ENCODE results near the gene AEBP2. TPM values are rescaled to one million over a fixed set of nuclear protein-coding genes. Genes with fewer than 3 reads are reported as not detected.
"Not testable (repeated sequence)": the region's sequence is repeated elsewhere in the genome, so short reads cannot be mapped to it uniquely, and the experiment has no call there.

Gene AEBP2
- polyA plus RNA-seq, 3 donors: 59.1 to 67.9 (median 64.1) TPM

- DNase-seq (ENCODE audit: low read depth in 3 of 3, low spot score in 2 of 3): no peak
Measured at GRCh38 chr12:19546611-19547162, 107.4 kb downstream of the AEBP2 start.

GRCh38 chr12:19547271-19547671, 108.0 kb downstream of the AEBP2 start:
- DNase-seq (ENCODE audit: low read depth in 3 of 3, low spot score in 2 of 3): peak; percentile 64 to 82 (median 66)

DNA sequence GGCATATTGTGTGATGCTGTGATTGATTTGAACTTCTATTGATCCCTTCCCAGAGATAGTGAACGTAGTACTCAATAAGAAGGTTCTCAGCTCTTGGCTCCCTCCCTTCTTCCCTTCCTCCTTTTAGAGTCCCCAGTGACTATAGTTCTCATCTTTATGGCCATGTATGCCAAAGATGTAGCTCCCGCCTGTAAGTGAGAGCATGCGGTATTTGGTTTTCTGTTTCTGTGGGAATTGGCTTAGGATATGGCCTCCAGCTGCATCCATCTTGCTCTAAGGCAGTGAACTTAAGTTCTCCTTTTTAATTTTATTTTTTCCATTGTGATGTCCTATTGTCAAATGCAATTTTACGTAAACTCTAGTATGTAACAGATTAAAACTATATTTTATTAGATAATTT, 109.5 kb downstream of the AEBP2 start:
- no peak for DNase-seq (ENCODE audit: low read depth in 3 of 3, low spot score in 2 of 3)

GRCh38 chr12:19550626-19551025, 111.3 kb downstream of the AEBP2 start:
- no peak for DNase-seq (ENCODE audit: low read depth in 3 of 3, low spot score in 2 of 3)

DNA sequence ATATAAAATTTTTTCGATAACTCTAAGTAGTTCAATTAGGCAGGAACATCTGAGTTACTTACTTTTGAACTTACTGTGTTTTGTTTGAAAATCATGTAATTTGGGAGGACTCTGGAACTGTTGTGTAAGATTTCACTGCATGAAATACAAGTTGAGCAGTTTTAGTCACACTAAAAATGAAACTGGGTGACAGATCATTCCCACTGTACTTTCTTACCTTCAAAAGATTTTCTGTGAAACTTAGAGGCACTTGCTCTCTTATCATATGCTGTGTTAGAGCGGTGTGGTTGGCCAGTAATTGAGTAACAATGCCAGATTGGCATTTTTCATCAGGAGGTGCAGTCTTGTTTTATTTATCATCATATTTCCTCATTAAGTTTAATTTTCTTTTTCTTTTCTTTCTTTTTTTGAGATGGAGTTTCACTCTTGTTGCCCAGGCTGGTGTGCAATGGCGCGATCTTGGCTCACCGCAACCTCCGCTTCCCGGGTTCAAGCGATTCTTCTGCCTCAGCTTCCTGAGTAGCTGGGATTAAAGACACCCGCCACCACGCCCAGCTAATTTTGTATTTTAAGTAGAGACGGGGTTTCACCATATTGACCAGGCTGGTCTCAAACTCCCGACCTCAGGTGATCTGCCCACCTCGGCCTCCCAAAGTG, 113.3 kb downstream of the AEBP2 start:
- DNase-seq (ENCODE audit: low read depth in 3 of 3, low spot score in 2 of 3): not testable (repeated sequence)

- no peak for DNase-seq (ENCODE audit: low read depth in 3 of 3, low spot score in 2 of 3)
Measured at GRCh38 chr12:19553175-19553574, 113.9 kb downstream of the AEBP2 start.

DNA sequence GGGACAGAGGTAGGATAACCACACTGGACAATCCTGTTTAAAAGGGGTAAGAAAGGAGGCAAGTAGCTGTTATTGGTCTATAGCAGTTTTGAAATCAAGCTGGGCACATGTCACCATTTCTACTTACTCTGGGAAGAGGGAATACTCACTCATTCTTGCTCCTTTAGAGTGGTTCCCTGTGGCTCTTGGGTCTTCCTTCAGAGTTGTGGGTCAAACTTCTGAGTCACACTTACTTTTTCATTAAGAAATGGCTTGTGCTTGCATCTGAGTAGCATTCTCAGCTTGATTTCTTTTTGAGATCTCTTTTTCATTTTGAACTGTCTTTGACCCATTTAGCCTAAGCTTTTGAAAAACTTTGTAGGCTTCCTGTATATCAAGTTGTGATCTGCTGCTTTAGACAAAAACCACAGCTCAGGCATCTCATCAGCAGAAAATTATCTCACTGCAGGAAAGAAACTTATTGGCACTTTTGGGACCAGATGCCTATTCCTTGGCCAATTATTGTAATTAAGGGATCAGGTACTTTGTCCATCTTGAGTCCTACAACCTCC, 122.2 kb downstream of the AEBP2 start:
- DNase-seq (ENCODE audit: low read depth in 3 of 3, low spot score in 2 of 3): no peak

Measured in right renal cortex interstitium (tissue), 3 donors.